Parathyroid adenoma (tissue), 2 donors: ENCODE data around the gene NISCH.

ENCODE experiments used
- H2AFZ ChIP-seq: fragments of 300-600 bp; sonication (generic); one replicate; pipeline ENCODE4 v1.7.0; 2017; ENCODE audit warnings: antibody characterized with exemption, mild to moderate bottlenecking
- H3K27ac ChIP-seq: fragments of 300-600 bp; sonication (generic); one replicate; pipeline ENCODE4 v1.7.0; 2017
- H3K27me3 ChIP-seq: fragments of 300-600 bp; sonication (generic); one replicate; pipeline ENCODE4 v1.7.0; 2017; ENCODE audit warnings: low read length; ENCODE audit not compliant: control insufficient read depth, insufficient read depth
- H3K36me3 ChIP-seq: fragments of 300-600 bp; sonication (generic); one replicate; pipeline ENCODE4 v1.7.0; 2017; ENCODE audit warnings: low read length; ENCODE audit not compliant: control insufficient read depth, insufficient read depth
- H3K4me1 ChIP-seq: fragments of 300-600 bp; sonication (generic); one replicate; pipeline ENCODE4 v1.7.0; 2017; ENCODE audit warnings: control low read depth
- H3K4me2 ChIP-seq: fragments of 300-600 bp; sonication (generic); one replicate; pipeline ENCODE4 v1.7.0; 2017; ENCODE audit warnings: low read length
- H3K4me3 ChIP-seq: fragments of 300-600 bp; sonication (generic); one replicate; pipeline ENCODE4 v1.7.0; 2017; ENCODE audit warnings: low read depth, low read length
- H3K79me2 ChIP-seq: fragments of 300-600 bp; sonication (generic); one replicate; pipeline ENCODE4 v1.7.0; 2017; ENCODE audit warnings: control low read depth
- H3K9ac ChIP-seq: fragments of 300-600 bp; sonication (generic); one replicate; pipeline ENCODE4 v1.7.0; 2017; ENCODE audit warnings: mild to moderate bottlenecking
- H3K9me3 ChIP-seq: fragments of 300-600 bp; sonication (generic); one replicate; pipeline ENCODE4 v1.7.0; 2017; ENCODE audit warnings: low read length; ENCODE audit not compliant: control insufficient read depth
- CTCF ChIP-seq: fragments of 300-600 bp; sonication (generic); IDR thresholded peaks from one replicate; pipeline ENCODE4 v1.7.0; 2017; ENCODE audit warnings: antibody characterized with exemption, mild to moderate bottlenecking
- donor health status: primary hyperparathyroidism.

Gene NISCH

GRCh38 chr3:52520716-52521487, 65.5 kb downstream of the NISCH start:
- Histone ChIP-seq H3K4me2 (no peak overlapping the region), H2AFZ (no peak overlapping the region), H3K36me3 (no peaks in the 10 kb centered on the region), H3K9me3 (no peaks in the 10 kb centered on the region), H3K79me2 (no peaks in the 10 kb centered on the region), H3K27ac (no peak overlapping the region), H3K27me3 (no peaks in the 10 kb centered on the region), H3K4me3 (no peak overlapping the region), H3K9ac (no peak overlapping the region), H3K4me1 (no peaks in the 10 kb centered on the region)
- TF ChIP-seq CTCF = no peak

GRCh38 chr3:52521488-52521824, 66.1 kb downstream of the NISCH start:
- TF ChIP-seq CTCF = no peak
- H3K4me1 ChIP-seq = no peaks in the 10 kb centered on the region
- H3K36me3 ChIP-seq = no peaks in the 10 kb centered on the region
- H3K4me3 ChIP-seq = no peak overlapping the region
- H3K27ac ChIP-seq = no peak overlapping the region
- H3K79me2 ChIP-seq = no peaks in the 10 kb centered on the region
- no peaks in the 10 kb centered on the region for H3K27me3 ChIP-seq
- no peak overlapping the region for H3K4me2 ChIP-seq
- H3K9ac ChIP-seq = no peak overlapping the region
- H3K9me3 ChIP-seq = no peaks in the 10 kb centered on the region
- H2AFZ ChIP-seq = no peak overlapping the region

GRCh38 chr3:52521881-52522650, 66.7 kb downstream of the NISCH start:
- Histone ChIP-seq H3K27me3 (no peaks in the 10 kb centered on the region), H3K9ac (no peak overlapping the region), H3K4me2 (no peak overlapping the region), H3K4me1 (no peaks in the 10 kb centered on the region), H2AFZ (no peak overlapping the region), H3K4me3 (no peak overlapping the region), H3K9me3 (no peaks in the 10 kb centered on the region), H3K79me2 (no peaks in the 10 kb centered on the region), H3K27ac (no peak overlapping the region), H3K36me3 (no peaks in the 10 kb centered on the region)
- TF ChIP-seq CTCF = no peak

DNA sequence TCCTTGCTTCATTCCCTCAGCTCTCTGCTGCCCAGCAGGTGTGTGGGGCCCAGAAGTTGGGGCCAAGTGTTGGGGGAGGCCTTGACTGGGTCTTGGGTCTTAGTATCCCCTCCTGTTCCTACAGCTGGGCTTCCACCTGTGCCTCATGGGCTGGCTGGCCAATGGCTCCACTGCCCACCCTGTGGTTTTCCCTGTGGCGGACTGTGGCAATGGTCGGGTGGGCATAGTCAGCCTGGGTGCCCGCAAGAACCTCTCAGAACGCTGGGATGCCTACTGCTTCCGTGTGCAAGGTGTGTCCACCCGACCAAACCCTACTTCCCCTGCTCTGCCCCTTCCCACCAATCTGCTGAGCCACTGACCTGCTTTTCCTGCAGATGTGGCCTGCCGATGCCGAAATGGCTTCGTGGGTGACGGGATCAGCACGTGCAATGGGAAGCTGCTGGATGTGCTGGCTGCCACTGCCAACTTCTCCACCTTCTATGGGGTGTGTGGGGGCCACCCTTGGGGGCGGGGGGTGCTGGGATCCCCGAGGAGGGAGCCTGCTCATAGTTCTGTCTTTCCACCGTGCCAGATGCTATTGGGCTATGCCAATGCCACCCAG, 67.3 kb downstream of the NISCH start:
- no peak overlapping the region for H3K27ac ChIP-seq
- no peaks in the 10 kb centered on the region for H3K79me2 ChIP-seq
- H3K9ac ChIP-seq = no peak overlapping the region
- H3K9me3 ChIP-seq = no peaks in the 10 kb centered on the region
- no peaks in the 10 kb centered on the region for H3K27me3 ChIP-seq
- no peak overlapping the region for H3K4me2 ChIP-seq
- H3K36me3 ChIP-seq = no peaks in the 10 kb centered on the region
- H3K4me3 ChIP-seq = no peak overlapping the region
- no peaks in the 10 kb centered on the region for H3K4me1 ChIP-seq
- TF ChIP-seq CTCF = no peak
- H2AFZ ChIP-seq = no peak overlapping the region
